ENCODE data around the gene TPM1. TPM values are rescaled to one million over a fixed set of nuclear protein-coding genes. Genes with fewer than 3 reads are reported as not detected.

Gene TPM1
- total RNA-seq, 2 donors from 2014 or later, result 245 to 363 TPM

DNA sequence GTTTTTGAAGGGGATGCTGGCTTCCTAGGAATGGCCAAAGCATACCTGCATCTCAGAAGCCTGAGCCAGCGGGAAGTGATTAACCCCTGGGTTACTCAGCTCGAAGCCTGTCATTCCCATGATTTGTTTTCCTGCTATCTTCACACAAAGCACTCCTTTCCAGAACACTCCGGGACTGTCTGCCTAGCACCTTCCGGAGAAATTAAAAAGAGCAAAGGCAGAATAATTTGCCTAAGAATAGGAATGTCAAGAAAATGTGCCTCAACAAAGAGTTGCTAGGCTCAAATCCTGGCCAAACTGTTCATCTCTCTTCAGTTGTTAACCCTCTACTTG lies 34.1 kb downstream of the TPM1 start:
- Histone ChIP-seq H3K27me3 (ENCODE audit: control insufficient read depth, insufficient read depth, low read length, poor library complexity, severe bottlenecking) (no peaks in the 10 kb centered on the region), H3K36me3 (ENCODE audit: control insufficient read depth, insufficient read depth, low read length) (peaks cover 5% of the 10 kb centered on the region), H3K4me3 (ENCODE audit: low read length) (no peak overlapping the region), H3K9ac (ENCODE audit: extremely low read depth, low read length, poor library complexity, severe bottlenecking) (no peak overlapping the region), H3K9me3 (ENCODE audit: control insufficient read depth, low read length) (no peaks in the 10 kb centered on the region), H3K4me1 (ENCODE audit: control insufficient read depth, insufficient read depth, low read length) (peaks cover 28% of the 10 kb centered on the region), H3K27ac (ENCODE audit: low read depth, low read length) (no peak overlapping the region)
- Mint-ChIP-seq H3K27ac (peak overlapping the region; percentile 67), H3K27me3 (ENCODE audit: insufficient read depth) (no peaks in the 10 kb centered on the region), H3K9me3 (no peaks in the 10 kb centered on the region), H3K4me3 (peak overlapping the region; percentile 8), H3K4me1 (peaks cover 59% of the 10 kb centered on the region), H3K36me3 (ENCODE audit: low read depth) (no peaks in the 10 kb centered on the region)
- TF ChIP-seq, protein P1, sequence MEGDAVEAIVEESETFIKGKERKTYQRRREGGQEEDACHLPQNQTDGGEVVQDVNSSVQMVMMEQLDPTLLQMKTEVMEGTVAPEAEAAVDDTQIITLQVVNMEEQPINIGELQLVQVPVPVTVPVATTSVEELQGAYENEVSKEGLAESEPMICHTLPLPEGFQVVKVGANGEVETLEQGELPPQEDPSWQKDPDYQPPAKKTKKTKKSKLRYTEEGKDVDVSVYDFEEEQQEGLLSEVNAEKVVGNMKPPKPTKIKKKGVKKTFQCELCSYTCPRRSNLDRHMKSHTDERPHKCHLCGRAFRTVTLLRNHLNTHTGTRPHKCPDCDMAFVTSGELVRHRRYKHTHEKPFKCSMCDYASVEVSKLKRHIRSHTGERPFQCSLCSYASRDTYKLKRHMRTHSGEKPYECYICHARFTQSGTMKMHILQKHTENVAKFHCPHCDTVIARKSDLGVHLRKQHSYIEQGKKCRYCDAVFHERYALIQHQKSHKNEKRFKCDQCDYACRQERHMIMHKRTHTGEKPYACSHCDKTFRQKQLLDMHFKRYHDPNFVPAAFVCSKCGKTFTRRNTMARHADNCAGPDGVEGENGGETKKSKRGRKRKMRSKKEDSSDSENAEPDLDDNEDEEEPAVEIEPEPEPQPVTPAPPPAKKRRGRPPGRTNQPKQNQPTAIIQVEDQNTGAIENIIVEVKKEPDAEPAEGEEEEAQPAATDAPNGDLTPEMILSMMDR (conservative IDR thresholded peaks at IDR 0.05), result no peak
- DNase-seq, result peak; percentile 86
- 15 to 49% methylated on average over 4 of the region's 4 CpGs for WGBS, 2 experiments (ENCODE audit: insufficient coverage in 1 of 2, insufficient read length in 1 of 2)

DNA sequence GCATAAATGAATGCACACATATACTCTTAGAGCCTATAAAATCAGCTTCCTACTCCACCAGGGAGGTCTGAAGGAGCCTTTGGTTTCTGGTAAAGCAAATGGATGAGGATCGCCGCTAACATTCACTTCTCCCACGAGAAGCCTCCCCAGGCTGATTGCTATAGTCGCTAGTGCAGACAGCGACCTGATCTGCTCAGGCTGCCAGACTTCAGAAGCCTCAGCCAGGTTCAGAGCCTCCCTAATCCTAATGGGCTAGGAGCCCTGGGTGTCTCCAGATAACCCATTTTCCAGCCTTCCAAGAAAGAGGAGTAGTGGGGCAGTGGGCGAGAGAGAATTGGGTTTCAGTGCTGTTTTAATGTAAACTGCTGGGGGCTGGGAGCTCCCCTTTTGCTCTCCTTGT lies 35.4 kb downstream of the TPM1 start:
- no peaks in the 10 kb centered on the region for H3K9me3 ChIP-seq (ENCODE audit: control insufficient read depth, low read length)
- no peaks in the 10 kb centered on the region for H3K36me3 Mint-ChIP-seq (ENCODE audit: low read depth)
- H3K4me1 ChIP-seq (ENCODE audit: control insufficient read depth, insufficient read depth, low read length), result peaks cover 28% of the 10 kb centered on the region
- peak overlapping the region; percentile 21 for H3K27ac ChIP-seq (ENCODE audit: low read depth, low read length)
- H3K9me3 Mint-ChIP-seq, result no peaks in the 10 kb centered on the region
- H3K27me3 ChIP-seq (ENCODE audit: control insufficient read depth, insufficient read depth, low read length, poor library complexity, severe bottlenecking), result no peaks in the 10 kb centered on the region
- H3K27me3 Mint-ChIP-seq (ENCODE audit: insufficient read depth), result no peaks in the 10 kb centered on the region
- H3K27ac Mint-ChIP-seq, result peak overlapping the region; percentile 67
- no peaks in the 10 kb centered on the region for H3K36me3 ChIP-seq (ENCODE audit: control insufficient read depth, insufficient read depth, low read length)
- WGBS, 2 experiments (ENCODE audit: insufficient coverage in 1 of 2, insufficient read length in 1 of 2), result 33% methylated on average over 5 of the region's 6 CpGs; no CpG with 5 or more reads in 1 of the 2 experiments
- H3K9ac ChIP-seq (ENCODE audit: extremely low read depth, low read length, poor library complexity, severe bottlenecking), result no peak overlapping the region
- no peak overlapping the region for H3K4me3 ChIP-seq (ENCODE audit: low read length)
- peak; percentile 74 for DNase-seq
- no peak overlapping the region for H3K4me3 Mint-ChIP-seq
- TF ChIP-seq, protein P1 (conservative IDR thresholded peaks at IDR 0.05), result no peak
- H3K4me1 Mint-ChIP-seq, result peaks cover 70% of the 10 kb centered on the region

DNA sequence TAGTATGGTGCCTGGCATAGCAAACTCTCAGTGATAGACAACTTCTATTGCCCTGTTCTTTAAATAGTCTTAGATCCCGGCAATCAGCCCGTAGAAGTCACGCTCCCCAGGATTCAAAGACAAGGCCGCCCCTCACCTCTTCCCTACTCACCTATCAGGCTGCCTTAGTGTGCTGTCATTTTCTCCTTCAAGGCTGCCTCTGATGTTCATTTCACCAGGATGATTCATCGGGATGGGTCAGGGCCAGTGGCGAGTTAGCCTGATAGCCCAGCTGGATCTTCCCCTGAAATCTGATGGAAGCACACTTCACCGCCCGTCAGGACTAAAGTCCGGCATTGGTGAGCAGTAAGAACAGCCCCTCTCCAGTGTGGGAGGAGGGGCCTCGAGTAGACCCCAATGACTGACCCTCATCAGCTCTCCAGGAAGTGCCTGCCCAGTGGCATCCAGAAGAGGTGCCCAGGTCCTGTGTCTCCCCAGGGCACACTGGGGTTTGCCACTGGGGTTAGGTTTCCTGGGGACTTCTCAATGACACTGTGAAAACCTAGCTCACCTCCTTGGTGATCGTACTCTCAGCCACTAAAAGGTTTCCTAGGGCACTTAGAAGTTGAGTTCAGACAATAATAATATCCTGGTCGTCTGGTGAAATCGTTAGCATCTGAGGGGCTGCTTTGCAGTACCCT lies 37.5 kb downstream of the TPM1 start:
- H3K9ac ChIP-seq (ENCODE audit: extremely low read depth, low read length, poor library complexity, severe bottlenecking), result no peak overlapping the region
- DNase-seq, result no peak
- WGBS, 2 experiments (ENCODE audit: insufficient coverage in 1 of 2, insufficient read length in 1 of 2), result 84 to 95% methylated on average over 8 to 13 of the region's 13 CpGs
- H3K4me3 ChIP-seq (ENCODE audit: low read length), result no peak overlapping the region
- Mint-ChIP-seq H3K4me3 (no peak overlapping the region), H3K27me3 (ENCODE audit: insufficient read depth) (no peaks in the 10 kb centered on the region), H3K9me3 (no peaks in the 10 kb centered on the region), H3K27ac (peak overlapping the region; percentile 9), H3K4me1 (peaks cover 78% of the 10 kb centered on the region), H3K36me3 (ENCODE audit: low read depth) (no peaks in the 10 kb centered on the region)
- TF ChIP-seq, protein P1 (conservative IDR thresholded peaks at IDR 0.05), result no peak
- no peak overlapping the region for H3K27ac ChIP-seq (ENCODE audit: low read depth, low read length)
- H3K4me1 ChIP-seq (ENCODE audit: control insufficient read depth, insufficient read depth, low read length), result peaks cover 28% of the 10 kb centered on the region
- no peaks in the 10 kb centered on the region for H3K27me3 ChIP-seq (ENCODE audit: control insufficient read depth, insufficient read depth, low read length, poor library complexity, severe bottlenecking)
- no peaks in the 10 kb centered on the region for H3K9me3 ChIP-seq (ENCODE audit: control insufficient read depth, low read length)
- H3K36me3 ChIP-seq (ENCODE audit: control insufficient read depth, insufficient read depth, low read length), result no peaks in the 10 kb centered on the region
